Measurements from ENCODE around the gene PYHIN1.

GRCh38 chr1:159014851-159015250 is 83.5 kb downstream of the PYHIN1 start:
- TF ChIP-seq CTCF (IDR thresholded peaks at IDR 0.05): no peak
- TF ChIP-seq POLR2A (IDR thresholded peaks at IDR 0.05): no peak

Data from Peyer's patch (tissue), 4 donors.